ENCODE data around the gene CDKN2B-AS1.

CDKN2B-AS1 gene

GRCh38 chr9:22165144-22165543 lies 170.6 kb downstream of the CDKN2B-AS1 start:
- DNase-seq: no peak

- DNase-seq: no peak
Measured at GRCh38 chr9:22169243-22169642, 174.7 kb downstream of the CDKN2B-AS1 start.

GRCh38 chr9:22169727-22170503 lies 175.3 kb downstream of the CDKN2B-AS1 start:
- DNase-seq: no peak

Measured in stimulated activated CD4-positive, alpha-beta T cell treated with anti-CD3 and anti-CD28 coated beads, Interleukin-2, amount 100 ng/mL, for 48 hours (primary cell).